Right forelimb (tissue), 1 donor: ENCODE results near the gene EIF2S3.
"Not testable (repeated sequence)": the region's sequence is repeated elsewhere in the genome, so short reads cannot be mapped to it uniquely, and the experiment has no call there.

ENCODE experiments used
- DNase-seq: peaks from one replicate; pipeline ENCODE4 v3.0.0-alpha.2; 2018

EIF2S3 gene

DNA sequence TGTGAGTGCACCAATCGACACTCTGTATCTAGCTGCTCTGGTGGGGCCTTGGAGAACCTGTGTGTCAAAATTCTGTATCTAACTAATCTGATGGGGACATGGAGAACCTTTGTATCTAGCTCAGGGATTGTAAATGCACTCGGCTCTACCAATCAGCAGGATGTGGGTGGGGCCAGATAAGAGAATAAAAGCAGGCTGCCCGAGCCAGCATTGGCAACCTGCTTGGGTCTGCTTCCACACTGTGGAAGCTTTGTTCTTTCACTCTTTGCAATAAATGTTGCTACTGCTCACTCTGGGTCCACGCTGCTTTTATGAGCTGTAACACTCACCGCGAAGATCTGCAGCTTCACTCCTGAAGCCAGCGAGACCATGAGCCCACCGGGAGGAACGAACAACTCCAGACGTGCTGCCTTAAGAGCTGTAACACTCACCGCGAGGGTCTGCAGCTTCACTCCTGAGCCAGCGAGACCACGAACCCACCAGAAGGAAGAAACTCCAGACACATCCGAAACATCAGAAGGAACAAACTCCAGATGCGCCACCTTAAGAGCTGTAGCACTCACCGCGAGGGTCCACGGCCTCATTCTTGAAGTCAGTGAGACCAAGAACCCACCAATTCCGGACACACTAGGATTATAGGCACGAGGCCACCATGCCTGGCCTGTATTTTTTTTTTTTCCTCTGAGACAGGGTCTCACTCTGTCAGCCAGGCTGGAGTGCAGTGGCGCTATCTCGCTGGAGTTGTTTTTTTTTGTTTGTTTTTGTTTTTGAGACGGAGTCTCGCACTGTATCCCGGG lies 4.0 kb upstream of the EIF2S3 start:
- not testable (repeated sequence) for DNase-seq

DNA sequence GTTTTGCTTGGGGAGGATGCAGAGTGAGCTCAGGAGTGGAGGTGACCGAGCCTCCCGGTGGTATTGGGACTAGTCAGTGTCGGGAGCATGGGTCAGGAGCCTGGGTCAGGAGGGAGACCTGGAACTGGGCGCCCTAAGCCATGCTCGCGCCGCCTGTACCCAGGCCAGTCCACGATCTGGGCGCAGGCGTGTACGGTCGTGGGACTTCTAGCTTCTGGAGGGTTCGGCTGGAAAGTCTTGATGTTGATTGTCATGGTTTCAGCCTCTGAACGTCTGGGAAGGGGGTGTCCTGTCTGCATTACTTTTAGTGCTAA lies 244 bp downstream of the EIF2S3 start:
- DNase-seq, result no peak

- DNase-seq, result no peak
Measured at GRCh38 chrX:24063488-24063887, 8.7 kb downstream of the EIF2S3 start.

DNA sequence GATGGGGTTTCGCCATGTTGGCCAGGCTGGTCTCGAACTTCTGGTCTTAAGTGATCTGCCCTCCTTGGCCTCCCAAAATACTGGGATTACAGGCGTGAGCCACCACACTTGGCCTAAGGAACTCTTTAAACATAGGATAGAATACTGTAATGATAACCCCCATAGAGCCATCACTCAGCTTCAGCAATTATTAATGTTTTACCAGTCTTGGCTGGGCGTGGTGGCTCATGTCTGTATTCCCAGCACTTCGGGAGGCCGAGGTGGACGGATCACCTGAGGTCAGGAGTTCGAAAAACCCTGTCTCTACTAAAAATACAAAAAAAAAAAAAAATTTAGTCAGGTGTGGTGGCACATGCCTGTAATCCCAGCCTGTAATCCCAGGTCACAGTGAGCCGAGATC lies 15.1 kb downstream of the EIF2S3 start:
- DNase-seq, result no peak

DNA sequence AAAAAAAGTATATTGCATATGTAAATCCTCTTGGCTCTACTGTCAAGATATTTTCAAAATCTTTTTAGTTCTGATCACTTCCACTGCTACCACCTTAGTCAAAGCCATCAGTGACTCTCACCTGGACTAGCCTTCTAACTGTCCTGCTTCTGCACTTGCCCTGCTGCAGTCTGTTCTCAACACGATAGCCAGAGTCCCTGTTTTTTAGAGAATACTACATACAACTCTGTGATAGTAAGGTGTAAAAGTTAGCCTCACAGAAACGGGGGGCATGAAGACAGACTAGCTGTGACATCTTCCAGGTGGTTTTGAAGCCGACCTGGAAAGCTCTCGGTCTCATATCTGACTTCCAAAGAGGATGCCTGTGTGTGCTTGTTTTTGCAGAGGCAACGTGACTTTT lies 24.7 kb downstream of the EIF2S3 start:
- DNase-seq, result no peak

- not testable (repeated sequence) for DNase-seq
Measured at GRCh38 chrX:24080245-24080644, 25.5 kb downstream of the EIF2S3 start.

DNA sequence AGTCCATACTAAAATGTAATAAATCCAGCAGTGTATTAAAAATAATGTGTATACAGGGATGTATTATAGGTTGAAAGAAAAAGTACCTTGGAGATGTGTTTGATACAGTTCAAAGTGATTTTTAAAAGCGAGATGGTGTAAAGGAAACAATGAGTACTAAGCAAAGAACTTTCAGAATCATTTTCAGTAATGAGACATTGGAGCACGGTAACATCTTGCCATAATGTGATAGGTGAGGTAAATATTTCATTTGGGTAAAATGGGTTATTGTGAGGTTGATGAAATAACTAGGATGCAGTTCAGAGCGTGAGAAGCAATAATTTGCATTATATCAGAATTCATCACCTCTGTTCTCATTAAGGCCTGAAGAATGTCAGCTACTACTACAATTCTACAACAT lies 25.9 kb downstream of the EIF2S3 start:
- DNase-seq, result no peak

DNA sequence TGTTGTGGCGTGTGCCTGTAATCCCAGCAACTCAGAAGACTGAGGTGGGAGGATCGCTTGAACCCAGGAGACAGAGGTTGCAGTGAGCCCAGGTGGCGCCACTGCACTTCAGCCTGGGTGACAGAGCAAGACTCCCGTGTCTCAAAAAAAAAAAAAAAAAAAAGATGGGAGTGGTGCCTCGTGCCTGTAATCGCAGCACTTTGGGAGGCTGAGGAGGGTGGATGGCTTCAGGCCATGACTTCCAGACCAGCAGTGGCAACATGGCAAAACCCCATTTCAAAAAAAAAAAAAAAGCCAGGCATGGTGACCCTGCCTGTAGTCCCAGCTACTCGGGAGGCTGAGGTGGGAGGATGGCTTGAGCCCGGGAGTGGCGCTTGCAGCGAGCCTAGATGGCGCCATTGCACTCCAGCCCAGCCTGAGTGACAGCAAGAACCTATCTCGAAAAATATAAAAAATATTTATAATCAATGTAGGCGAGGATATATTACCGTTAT lies 27.0 kb downstream of the EIF2S3 start:
- DNase-seq, result peak; percentile 45

DNA sequence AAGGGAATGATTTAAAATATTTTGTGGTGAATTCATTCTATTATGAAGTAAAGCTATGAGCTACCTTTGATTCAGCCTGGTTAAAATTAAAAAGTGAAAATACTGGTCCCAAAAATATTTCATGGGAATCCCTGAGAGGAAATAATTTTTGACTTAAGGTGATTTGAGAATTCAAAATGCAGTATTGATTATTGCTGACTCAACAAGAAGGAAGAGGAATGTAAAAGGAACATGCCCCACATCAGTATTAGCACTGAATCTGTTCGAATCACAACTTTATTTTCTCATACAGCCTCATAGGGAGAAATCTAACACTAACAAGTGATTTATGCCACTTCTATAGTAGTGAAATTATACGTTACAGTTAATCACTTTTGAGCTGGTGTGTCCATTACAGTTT lies 27.7 kb downstream of the EIF2S3 start:
- DNase-seq, result no peak

DNA sequence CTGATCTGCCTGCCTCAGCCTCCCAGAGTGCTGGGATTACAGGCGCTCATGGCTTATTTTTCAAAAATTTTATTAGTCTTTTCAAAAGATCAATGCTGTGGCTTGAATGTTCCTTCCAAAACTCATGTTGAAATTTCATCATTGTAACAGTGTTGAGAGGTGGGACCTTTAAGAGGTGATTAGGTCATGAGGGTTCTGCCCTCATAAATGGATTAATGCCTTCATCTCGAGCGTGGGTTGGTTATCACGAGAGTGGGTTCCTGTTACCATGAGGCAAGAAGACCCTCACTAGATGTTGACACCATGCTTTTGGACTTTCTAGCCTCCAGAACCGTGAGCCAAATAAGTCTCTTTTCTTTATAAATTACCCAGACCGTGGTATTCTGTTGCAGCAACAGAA lies 30.3 kb downstream of the EIF2S3 start:
- no peak for DNase-seq

DNA sequence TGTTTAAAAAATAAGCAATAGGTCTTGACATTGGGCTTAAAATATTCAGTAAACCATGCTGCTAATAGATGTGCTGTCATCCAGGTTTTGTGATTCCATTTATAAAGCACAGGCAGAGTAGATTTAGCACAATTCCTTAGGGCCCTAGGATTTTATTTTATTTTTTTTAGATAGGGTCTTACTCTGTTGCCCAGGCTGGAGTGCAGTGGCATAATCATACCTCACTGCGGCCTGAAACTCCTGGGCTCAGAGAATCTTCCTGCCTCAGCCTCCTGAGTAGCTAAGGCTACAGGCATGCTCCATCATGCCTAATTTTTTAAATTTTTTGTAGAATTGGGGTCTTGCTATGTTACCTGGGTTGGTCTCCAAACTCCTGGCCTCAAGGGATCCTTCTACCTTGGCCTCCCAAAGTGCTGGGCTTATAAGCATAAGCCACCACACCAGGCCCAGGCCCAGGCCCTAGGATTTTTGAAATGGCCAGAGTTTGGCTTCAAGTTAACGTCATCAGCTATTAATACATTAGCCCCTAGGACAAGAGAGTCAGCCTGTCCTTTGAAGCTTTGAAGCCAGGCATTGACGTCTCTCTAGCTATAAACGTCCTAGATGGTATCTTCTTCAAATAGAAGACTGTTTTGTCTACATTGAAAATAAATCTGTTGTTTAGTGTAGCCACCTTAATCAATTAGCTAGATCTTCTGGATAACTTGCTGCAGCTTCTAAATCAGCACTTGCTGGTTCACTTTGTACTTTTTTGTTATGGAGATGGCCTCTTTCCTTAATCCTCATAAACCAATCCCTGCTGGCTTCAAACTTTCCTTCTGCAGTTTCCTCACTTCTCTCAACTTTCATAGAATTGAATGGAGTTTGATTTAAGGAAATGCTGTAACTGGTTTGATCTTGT lies 35.8 kb downstream of the EIF2S3 start:
- no peak for DNase-seq

DNA sequence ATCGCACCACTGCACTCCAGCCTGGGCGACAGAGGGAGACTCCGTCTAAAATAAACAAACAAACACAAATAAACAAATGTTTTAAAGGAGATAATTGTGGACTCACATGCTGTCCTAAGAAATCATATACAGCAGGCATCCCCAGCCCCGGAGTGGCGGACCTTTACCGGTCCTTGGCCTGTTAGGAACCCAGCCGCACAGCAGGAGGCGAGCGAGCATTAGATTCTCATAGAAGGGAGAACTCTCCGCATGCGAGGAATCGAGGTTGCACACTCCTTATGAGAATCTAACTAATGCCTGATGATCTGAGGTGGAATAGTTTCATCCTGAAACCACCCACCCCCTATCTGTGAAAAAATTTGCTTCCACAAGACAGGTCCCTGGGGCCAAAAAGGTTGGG lies 39.0 kb downstream of the EIF2S3 start:
- DNase-seq, result no peak

GRCh38 chrX:24097741-24098260 lies 43.0 kb downstream of the EIF2S3 start:
- no peak for DNase-seq

- DNase-seq, result no peak
Measured at GRCh38 chrX:24098932-24099331, 44.2 kb downstream of the EIF2S3 start.

GRCh38 chrX:24099394-24099793 lies 44.6 kb downstream of the EIF2S3 start:
- DNase-seq, result no peak

DNA sequence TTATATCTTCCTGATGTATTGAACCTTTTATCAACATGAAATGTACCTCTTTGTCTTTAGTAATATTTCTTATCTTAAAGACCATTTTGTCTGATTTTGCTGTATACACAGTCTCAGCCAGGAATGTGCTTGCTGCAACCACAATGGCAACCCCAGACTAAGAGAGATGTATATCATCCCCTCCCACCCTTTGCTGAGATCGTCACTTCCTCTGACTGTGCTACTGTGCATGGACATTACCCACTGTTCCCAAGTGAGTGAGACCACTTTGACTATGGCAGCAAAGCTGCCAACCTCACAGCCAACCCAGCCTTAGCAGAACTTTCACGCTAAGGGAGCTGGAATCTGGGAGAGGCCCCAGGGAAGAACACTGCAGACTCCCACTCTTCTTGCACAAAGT lies 46.0 kb downstream of the EIF2S3 start:
- DNase-seq, result no peak

DNA sequence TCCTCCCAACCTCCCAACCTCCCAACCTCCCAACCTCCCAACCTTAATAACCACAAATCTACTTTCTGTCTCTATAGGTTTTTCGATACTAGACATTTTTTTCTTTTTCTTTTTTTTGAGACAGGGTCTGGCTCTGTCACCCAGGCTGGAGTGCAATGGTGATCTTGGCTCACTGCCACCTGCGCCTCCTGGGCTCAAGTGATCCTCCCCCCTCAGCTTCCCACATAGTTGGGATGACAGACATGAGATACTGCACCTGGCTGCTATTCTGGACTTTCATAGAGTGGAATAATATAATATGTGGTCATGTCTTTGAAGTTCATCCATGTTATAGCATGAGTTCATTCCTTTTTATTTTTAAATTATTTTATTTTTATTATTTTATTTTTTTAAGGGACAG lies 55.3 kb downstream of the EIF2S3 start:
- DNase-seq, result no peak

GRCh38 chrX:24113181-24113580 lies 58.4 kb downstream of the EIF2S3 start:
- DNase-seq, result no peak

GRCh38 chrX:24117258-24117657 lies 62.5 kb downstream of the EIF2S3 start:
- peak; percentile 43 for DNase-seq

DNA sequence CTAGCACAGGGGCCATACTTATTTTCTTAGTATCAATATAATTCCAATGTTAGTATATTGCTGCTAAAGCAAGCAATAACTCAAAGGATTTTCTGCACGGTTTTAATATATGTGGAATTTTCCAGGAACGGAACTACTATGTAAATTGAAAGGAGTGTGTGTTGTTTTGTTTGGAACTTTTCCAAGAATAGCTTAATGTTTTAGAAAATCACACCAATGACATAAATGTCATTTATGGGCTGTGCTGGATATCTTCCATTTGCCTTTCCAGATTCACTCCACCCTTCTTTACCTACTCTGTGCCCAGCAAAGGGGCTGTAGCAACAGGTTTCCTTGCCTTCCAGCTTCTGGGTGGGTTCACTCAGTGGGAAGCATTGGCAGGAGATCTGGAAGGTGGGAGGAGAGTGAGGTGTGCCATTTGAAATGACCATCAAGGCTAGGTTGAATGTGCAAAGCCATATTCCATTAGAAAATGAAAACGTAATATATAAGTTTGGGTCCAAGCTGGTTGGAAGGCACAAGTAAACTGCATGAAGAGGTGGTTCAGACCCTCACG lies 69.6 kb downstream of the EIF2S3 start:
- DNase-seq, result no peak

GRCh38 chrX:24125028-24125612 lies 70.4 kb downstream of the EIF2S3 start:
- no peak for DNase-seq
